GM18909 (cell line): ENCODE data around the gene PDHB.
"Not testable (repeated sequence)": the region's sequence is repeated elsewhere in the genome, so short reads cannot be mapped to it uniquely, and the experiment has no call there.

Experiments
- ATAC-seq: cut with Tn5 transposase; IDR thresholded peaks from one replicate; pipeline ENCODE4 v1.9.1; 2021; ENCODE audit warnings: mild to moderate bottlenecking; ENCODE audit not compliant: unreplicated experiment, poor library complexity

The PDHB gene

GRCh38 chr3:58441514-58442450, 8.2 kb upstream of the PDHB start:
- no peak for ATAC-seq

DNA sequence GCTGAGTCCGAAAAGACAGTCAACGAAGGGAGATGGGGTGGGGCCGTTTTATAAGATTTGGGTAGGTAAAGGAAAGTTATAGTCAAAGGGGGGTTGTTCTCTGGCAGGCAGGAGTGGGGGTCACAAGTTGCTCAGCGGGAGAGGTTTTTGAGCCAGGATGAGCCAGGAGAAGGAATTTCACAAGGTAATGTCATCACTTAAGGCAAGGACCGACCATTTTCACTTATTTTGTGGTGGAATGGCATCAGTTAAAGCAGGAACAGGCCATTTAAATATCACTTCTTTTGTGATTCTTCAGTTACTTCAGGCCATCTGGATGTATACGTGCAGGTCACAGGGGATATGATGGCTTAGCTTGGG, 7.3 kb upstream of the PDHB start:
- ATAC-seq = not testable (repeated sequence)

DNA sequence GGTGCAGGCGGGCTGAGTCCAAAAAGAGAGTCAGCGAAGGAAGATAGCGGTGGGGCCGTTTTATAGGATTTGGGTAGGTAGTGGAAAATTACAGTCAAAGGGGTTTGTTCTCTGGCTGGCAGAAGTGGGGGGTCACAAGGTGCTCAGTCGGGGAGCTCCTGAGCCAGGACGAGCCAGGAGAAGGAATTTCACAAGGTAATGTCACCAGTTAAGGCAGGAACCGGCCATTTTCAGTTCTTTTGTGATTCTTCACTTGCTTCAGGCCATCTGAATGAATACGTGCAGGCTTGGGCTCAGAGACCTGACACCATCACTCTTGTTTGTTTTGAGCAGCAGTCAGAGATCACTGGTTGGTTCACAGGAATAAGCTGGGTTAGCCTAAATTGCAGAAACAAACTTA, 3.6 kb upstream of the PDHB start:
- not testable (repeated sequence) for ATAC-seq

- ATAC-seq = no peak
These were observed 1.4 kb upstream of the PDHB start for GRCh38 chr3:58434990-58435389.

GRCh38 chr3:58434511-58434910, 879 bp upstream of the PDHB start:
- ATAC-seq = no peak

DNA sequence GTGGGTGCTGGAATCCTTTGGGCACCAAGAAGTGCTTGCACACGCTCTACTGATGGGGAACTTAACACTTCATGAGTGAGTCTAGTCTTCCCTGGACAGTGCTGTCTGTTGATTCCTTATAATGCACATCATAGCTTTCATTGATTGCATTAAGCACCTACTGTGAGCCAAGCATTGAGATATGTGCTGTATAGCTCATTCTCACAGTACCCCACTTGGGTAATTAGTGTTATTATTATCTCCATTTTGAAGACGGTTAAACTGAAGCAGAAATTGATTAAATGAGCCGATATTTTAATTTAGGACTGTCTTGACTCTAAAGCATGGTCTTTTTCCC, 504 bp upstream of the PDHB start:
- no peak for ATAC-seq

GRCh38 chr3:58432905-58433304, 727 bp downstream of the PDHB start:
- no peak for ATAC-seq

DNA sequence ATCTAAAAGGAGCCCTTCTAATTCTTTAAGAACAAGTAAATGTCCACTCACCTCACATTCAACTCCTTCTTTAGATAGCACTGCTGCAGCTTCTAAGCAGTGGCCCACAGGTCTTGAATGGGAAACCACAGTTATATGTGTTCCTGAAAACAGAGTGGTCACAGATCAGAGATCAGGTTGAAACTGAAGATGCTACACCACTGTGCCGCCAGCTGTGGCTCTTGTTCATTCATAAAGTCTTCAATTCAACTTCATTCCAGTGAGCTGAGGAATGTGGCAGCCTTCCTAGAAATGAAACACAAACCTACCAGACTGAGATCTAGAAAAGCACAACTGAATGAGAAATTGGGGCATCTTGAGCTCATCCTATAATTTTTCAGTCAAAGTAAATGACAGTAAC, 4.0 kb downstream of the PDHB start:
- peak; percentile 47 for ATAC-seq

GRCh38 chr3:58427661-58428361, 5.8 kb downstream of the PDHB start:
- ATAC-seq = no peak

DNA sequence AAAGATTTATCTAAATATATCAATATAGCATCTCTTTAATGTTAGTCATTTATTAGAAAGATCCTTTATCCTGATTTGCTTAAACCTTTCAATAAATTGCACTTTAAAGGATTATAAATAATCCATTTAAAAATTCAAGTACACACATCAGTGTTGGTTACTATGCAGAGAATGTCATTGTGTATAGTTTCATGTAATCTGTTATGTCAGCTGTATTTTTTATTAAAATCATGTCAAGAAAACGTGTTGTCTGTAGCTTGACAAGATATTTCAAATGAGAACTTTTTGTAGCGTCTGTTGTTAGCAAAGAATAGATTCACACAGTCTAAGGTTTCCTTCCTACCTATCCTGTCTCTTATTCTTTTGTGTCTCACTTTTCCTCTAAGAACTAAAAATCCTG, 7.8 kb downstream of the PDHB start:
- no peak for ATAC-seq

DNA sequence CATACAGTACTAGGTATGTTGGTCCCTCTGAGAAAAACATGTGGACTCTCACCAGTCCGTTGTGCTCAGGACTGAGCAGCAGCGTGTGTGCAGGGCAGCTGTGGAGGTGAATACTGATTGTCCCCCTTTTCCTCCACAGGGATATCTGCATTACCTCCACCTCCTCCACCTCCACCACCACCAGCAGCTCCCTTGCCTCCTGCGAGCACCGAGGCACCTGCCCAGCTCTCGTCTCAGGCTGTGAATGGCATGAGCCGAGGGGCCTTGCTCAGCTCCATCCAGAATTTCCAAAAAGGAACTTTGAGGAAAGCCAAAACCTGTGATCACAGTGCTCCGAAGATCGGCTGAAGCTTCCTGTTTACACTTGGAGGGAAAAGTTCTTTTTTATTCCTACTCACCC, 9.0 kb downstream of the PDHB start:
- ATAC-seq = no peak

DNA sequence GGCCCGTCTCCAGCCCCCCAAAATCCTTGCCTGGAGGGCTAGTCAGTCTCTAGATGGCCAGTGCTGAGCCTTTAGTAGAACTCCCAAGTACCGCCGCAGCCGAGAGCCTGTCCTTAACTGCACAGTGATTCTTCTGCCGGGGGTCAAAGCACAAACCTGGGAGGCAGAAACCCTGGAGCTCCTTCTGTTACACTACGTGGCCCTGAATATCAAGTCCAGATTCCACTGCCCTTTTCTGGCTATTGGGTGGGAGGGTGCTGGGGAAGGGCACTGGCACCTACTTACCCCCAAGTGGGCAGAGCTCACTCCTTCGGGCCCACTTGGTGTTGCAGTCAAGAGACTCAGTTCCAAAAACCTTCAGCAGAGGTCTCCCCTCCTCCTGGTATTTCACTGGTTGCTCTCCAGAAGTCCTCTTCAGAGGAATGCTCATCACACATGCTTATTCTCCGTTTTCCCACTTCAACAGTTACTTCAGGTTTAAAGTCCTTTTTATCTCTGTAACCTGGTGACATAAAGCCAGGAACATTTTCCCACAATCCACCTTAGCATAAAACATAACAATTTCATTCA, 10.8 kb downstream of the PDHB start:
- ATAC-seq = no peak

DNA sequence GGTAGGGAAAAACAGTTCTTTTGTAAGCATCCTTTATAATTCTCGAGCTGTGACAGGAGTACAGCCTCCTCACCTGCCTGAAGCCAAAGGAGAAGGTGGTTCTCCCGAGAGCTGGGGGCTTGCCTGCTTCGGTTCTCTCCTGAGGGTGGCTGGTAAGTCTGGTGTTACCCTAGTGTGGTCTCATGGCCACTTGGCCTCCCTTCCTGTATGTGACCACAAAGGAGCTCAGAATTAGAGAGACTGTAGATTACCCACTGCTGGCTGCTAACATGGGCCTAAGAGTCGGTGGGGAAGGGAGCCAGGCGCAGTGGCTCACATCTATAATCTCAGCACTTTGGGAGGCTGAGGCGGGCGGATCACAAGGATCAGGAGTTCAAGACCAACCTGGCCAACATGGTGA, 12.6 kb downstream of the PDHB start:
- peak; percentile 35 for ATAC-seq

- peak; percentile 72 for ATAC-seq
These were observed 13.7 kb downstream of the PDHB start for GRCh38 chr3:58419780-58420507.

DNA sequence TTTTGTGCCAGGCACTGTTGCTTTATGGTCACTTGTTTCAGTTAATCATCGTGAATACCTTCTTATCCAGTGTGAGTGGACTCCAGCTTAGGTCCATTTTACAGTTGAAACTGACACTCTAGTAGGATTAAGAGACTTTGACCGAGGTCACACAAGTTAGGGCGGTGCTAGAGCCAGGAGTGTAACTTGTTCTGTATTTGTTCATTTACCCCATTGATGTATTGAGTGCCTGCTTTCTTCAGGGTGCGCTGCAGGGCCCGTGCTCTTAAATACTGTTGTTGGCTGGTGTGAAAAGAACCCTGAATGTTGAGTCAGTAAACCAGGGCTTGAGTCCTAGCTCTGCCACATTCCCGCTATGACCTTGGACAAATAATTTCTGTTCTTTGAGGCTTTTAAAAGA, 15.4 kb downstream of the PDHB start:
- no peak for ATAC-seq

GRCh38 chr3:58417075-58417474, 16.6 kb downstream of the PDHB start:
- no peak for ATAC-seq

DNA sequence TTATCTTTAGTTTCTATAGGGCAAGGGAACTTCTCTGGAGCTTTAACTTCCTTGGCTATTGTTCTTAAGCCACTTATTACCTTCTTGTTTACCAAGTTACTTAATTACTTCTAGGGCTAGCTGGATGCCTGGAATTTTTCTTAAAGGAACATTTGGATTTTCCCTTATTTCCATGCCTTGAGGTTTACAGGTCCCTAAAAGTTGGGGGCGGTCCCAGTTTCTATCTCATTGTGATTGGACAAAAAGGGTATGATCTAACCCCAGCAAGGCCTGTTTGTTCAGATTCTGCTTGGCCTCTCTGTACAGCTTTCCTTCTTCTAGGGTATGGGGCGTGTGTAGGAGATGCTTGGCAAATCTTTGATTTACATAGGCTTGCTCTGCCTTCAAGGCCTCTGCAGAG, 17.4 kb downstream of the PDHB start:
- no peak for ATAC-seq

DNA sequence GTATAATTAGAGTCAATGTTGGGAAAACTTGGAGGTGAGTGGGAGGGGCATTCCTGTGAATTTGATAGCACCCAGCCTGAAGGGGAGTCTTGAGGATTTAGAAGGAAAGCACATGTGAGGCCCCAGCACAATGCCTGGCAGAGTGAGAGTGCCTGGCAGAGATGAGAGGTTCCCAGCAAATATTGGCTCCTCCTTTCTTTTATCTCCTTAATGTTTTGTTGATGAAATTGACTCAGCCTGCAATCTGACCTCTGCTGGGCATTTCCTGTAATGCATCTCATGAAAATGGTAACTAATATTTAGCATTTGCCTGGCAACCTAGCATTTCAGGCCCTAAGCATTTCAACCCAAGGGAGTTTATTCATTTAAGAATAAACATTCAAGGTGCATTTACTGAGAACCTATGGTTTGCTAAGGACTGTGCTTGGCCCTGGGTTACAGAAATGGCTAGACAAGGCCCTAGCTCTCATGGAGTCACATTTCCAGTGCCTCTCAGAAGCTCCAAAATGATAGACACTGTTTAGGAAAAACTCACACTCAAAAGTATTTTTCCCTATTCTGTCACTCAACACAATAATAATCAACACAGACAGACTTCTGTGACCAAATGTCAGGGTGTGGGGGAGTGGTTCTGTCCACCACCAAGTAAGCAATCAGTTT, 19.0 kb downstream of the PDHB start:
- no peak for ATAC-seq

DNA sequence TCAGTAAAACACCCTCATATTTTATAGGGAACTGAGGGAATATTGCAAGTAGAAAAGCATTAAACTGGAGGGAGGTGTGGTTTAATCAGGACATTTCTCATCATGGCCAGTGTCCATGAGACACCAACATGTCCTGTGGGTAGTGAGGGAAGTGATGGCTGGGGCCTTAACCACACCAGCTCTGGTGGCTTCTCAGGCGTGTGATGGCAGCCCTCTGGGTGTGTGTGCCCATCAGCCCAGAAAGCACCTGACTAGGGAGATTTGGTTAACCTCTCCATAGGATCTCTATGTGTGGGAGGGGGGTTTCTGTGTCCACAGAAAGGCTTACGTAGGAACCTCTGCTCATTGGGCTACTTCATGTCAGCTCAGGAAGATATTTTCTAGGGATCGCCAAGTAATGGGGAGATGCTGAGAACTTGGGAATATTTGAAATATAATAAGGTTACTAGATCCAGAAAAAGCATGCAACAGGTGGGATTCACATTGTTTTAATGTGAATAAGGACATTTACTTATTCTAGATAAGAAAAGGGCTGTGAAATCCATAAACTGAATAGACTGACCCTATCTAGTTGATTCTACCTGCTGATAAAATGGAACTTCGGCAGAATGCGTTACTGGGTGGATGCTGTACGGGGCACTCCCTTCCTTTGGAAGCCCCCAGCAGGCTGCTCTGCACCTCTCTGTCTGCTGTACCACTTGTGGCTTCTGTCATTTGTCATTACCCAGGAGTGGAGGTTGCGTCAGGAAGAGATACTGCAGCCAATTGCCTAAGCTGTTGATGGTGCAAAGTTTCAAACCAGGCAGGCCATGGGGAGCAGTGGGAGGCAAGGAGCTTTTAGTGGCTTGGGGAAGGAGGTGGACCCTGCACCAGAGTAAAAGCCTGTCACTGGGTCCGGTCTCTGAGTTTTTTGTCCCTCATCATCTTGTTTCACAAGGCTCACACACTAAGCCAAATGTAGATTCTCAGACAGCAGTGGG, 21.5 kb downstream of the PDHB start:
- no peak for ATAC-seq
